Fibroblast of gingiva (primary cell): Measurements from ENCODE around the gene FBXL2.
A peak's percentile ranks its signal among the peaks of the same experiment; 100 is the strongest.
"Not testable (repeated sequence)": the region's sequence is repeated elsewhere in the genome, so short reads cannot be mapped to it uniquely, and the experiment has no call there.

ENCODE experiments used
- DNase-seq: peaks from one replicate; pipeline ENCODE4 v3.0.0-alpha.2; 2011; ENCODE audit warnings: low read depth

Gene FBXL2

GRCh38 chr3:33429306-33429705 is 152.1 kb downstream of the FBXL2 start:
- DNase-seq = not testable (repeated sequence)

GRCh38 chr3:33430061-33430460 is 152.8 kb downstream of the FBXL2 start:
- DNase-seq = no peak

DNA sequence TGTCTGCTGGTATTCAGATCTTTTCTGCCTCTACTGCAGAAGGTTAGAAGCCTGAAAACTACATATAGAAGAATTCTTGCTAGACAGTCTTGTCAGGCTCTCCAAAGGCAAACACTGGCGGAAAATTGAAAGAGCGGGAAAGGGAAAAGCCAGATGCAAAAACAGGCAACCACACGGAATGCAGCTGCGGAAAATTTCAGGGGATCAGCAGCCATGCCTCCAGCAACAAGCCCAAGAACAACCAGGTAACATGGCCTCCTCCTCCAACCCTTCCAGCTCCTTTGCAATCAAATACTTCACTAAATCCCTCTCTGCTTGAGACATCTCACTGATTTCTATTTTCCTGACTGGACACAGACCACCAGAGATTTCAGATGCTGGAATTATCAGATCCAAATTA is 153.3 kb downstream of the FBXL2 start:
- DNase-seq = no peak

DNA sequence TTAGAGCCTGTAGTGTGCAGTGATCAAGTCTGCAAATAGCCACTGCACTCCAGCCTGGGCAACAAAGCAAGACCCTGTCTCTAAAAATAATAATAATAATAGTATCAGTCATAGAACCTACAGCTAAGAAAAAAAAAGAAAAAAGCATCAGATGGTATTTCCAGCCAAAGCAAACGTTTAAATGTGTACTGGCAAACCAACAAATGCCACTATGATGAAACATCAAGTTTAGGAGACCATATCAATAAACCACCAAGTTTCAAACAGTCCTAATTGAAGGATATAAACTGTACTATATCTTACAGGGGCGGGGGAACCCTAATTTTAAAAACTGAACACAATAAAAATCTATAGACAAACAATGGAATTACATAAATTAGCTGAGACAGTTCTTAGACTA is 156.6 kb downstream of the FBXL2 start:
- peak; percentile 27 for DNase-seq
